Heart right ventricle (tissue), 16 donors: ENCODE data around the gene MASP1. TPM values are rescaled to one million over a fixed set of nuclear protein-coding genes. Genes with fewer than 3 reads are reported as not detected.

Experiments
- ATAC-seq, 8 donors: fragments of 200-7000 bp; cut with Tn5 transposase; one replicate each; pipeline ENCODE4 v1.9.1; 2020; ENCODE audit warnings: mild to moderate bottlenecking in 8 of 8, moderate library complexity in 8 of 8, moderate number of reproducible peaks in 1 of 8
- DNase-seq, 2 donors: peaks; one replicate each; pipeline ENCODE4 v3.0.0-alpha.2; 2020
- H3K27ac ChIP-seq, 10 donors: fragments of 200-600 bp; sonication (generic) in 2 of 10; one replicate each; pipeline versions ENCODE4 v1.5.0 to v1.8.0; 2020 to 2022; ENCODE audit warnings: mild to moderate bottlenecking in 3 of 10
- H3K27me3 ChIP-seq, 7 donors: fragments of 200-600 bp; one replicate each; pipeline ENCODE4 v1.8.0; 2021 to 2022; ENCODE audit warnings: mild to moderate bottlenecking in 2 of 7
- H3K36me3 ChIP-seq, 9 donors: fragments of 200-600 bp; sonication (generic) in 1 of 9; one replicate each; pipeline versions ENCODE4 v1.5.0 to v1.8.0; 2020 to 2022; ENCODE audit warnings: mild to moderate bottlenecking in 2 of 9
- H3K4me1 ChIP-seq, 9 donors: fragments of 200-600 bp; sonication (generic) in 1 of 9; one replicate each; pipeline versions ENCODE4 v1.5.0 to v1.8.0; 2020 to 2022; ENCODE audit warnings: mild to moderate bottlenecking in 4 of 9
- H3K4me3 ChIP-seq, 10 donors: fragments of 200-600 bp; sonication (generic) in 2 of 10; one replicate each; pipeline versions ENCODE4 v1.5.0 to v1.8.0; 2020 to 2022; ENCODE audit warnings: mild to moderate bottlenecking in 7 of 10, moderate library complexity in 2 of 10
- H3K9me3 ChIP-seq, 11 donors: fragments of 200-600 bp in 10 of 11; sonication (generic) in 2 of 11; one replicate each; pipeline versions ENCODE4 v1.5.0 to v1.8.0; 2013 to 2022; ENCODE audit warnings: mild to moderate bottlenecking in 2 of 11, control low read depth in 1 of 11, moderate library complexity in 1 of 11
- WGBS, 2 donors: extraction: QIAGEN DNeasy Blood & Tissue Kit; methylation state at CpG; one replicate each; pipeline ENCODE4 v1.1.7; 2013; ENCODE audit warnings: inconsistent platforms in 1 of 2; 5-methylcytosine and 5-hydroxymethylcytosine counted together
- intact Hi-C, 10 donors: fragments of 100-400 bp; cut with DNase I; formaldehyde crosslinking; loops; one replicate each; pipeline versions ENCODE4 v1.11.1 to v1.14.2; 2022
- polyA plus RNA-seq, 2 donors: library from polyadenylated mRNA; stranded (reverse); fragments of 200-250 nt; gene quantifications; one replicate each; pipeline ENCODE4 v1.2.3, GENCODE V29; 2013
- total RNA-seq, 10 donors: library from RNA; stranded (reverse); fragmentation: NEBNext Ultra II Directional in 3 of 10; extraction: Animal tissue kit (Norgen Biotek cat#: 25700) in 3 of 10; gene quantifications; one replicate each; pipeline versions ENCODE4 v1.2.1 to v1.2.4, GENCODE V29; 2021 to 2023
- TF ChIP-seq, protein P1 (sequence below), 9 donors: fragments of 200-600 bp; sonication (generic) in 2 of 9; IDR thresholded peaks; one replicate each; pipeline versions ENCODE4 v1.5.0 to v1.8.0; 2021 to 2022; ENCODE audit warnings: antibody characterized with exemption in 9 of 9, mild to moderate bottlenecking in 5 of 9, moderate library complexity in 1 of 9
- donor health status: Arrhythmogenic right ventricular cardiomyopathy.
- donor health status: ischemic (EF 13 %, LVEDD 7.1; RV severe dilation, severe dysfunction).
- donor health status: healthy with polysubstance abuse.
- donor health status: DM: no; HTN: yes; CAD: no.
- donor health status: DM: no; HTN: no; CAD: no.
- donor health status: ischemic (EF 25% LVEDD 6.9; RV normal size, moderate dysfunction).
- donor health status: ischemic (EF 25% LVEDD 5.7; RV mildly dilated, moderate dysfunction).
- donor health status: healthy.
- donor health status: DM: yes; HTN: yes; CAD: no.
- donor health status: Ischemic cardiomyopathy.
- donor health status: ischemic (EF 35%, LVEDD 5.7; RV mildly dilated, moderate dysfunction).
- donor health status: nonischemic (EF 11% LVEDD 7.7; RV severe dilation, severe dysfunction).
- donor health status: DM: yes; HTN: yes; CAD: no.
- donor health status: PGD.
- donor health status: ischemic (EF 29% LVEDD 5.4; RV normal size, mild dysfunction).
- donor health status: nonischemic (EF 23%, LVEDD 6.1; RV moderate dilation, normal function).

The MASP1 gene
- total and polyA plus RNA-seq, 12 donors, result 51.5 to 274 (median 211) TPM

DNA sequence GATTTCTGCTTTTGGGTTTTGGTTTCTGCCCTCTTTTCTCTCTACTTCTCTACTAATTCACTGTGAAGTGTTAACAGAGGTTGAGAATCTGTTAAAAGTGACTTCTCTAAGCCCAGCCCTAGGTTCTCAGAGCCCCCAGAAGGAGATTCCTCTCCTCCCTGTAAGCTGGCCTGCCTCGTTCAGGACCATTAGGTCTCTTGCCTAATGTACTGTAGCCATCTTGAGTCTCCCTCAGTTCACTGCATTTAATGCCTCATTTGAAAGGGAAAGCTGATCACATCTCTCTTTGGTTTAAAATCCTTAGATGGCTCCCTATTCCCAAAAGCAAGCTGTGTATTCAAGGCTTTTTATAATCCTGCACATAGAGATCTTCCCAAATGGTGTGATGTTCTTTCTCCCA is 77.9 kb downstream of the MASP1 start:
- 74 to 88% methylated on average over 1 of the region's 1 CpG for WGBS, 2 donors
- Histone ChIP-seq H3K36me3 (no peaks in the 10 kb centered on the region), H3K4me1 (peaks cover 5 to 43% (median 19%) of the 10 kb centered on the region in 9 donors), H3K4me3 (no peak overlapping the region), H3K27ac (peak overlapping the region in 3 of 10 donors; percentile 16 to 79 (median 64)), H3K9me3 (no peaks in the 10 kb centered on the region), H3K27me3 (no peaks in the 10 kb centered on the region)
- TF ChIP-seq, protein P1, sequence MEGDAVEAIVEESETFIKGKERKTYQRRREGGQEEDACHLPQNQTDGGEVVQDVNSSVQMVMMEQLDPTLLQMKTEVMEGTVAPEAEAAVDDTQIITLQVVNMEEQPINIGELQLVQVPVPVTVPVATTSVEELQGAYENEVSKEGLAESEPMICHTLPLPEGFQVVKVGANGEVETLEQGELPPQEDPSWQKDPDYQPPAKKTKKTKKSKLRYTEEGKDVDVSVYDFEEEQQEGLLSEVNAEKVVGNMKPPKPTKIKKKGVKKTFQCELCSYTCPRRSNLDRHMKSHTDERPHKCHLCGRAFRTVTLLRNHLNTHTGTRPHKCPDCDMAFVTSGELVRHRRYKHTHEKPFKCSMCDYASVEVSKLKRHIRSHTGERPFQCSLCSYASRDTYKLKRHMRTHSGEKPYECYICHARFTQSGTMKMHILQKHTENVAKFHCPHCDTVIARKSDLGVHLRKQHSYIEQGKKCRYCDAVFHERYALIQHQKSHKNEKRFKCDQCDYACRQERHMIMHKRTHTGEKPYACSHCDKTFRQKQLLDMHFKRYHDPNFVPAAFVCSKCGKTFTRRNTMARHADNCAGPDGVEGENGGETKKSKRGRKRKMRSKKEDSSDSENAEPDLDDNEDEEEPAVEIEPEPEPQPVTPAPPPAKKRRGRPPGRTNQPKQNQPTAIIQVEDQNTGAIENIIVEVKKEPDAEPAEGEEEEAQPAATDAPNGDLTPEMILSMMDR (IDR thresholded peaks at IDR 0.05), result no peak
- intact Hi-C loops, result loop anchor here in 1 of 10 donors (10.0 kb wide), 1 partner anchor 501 kb away; no protein-coding TSS in a partner anchor
- ATAC-seq (no peak), DNase-seq (no peak)

DNA sequence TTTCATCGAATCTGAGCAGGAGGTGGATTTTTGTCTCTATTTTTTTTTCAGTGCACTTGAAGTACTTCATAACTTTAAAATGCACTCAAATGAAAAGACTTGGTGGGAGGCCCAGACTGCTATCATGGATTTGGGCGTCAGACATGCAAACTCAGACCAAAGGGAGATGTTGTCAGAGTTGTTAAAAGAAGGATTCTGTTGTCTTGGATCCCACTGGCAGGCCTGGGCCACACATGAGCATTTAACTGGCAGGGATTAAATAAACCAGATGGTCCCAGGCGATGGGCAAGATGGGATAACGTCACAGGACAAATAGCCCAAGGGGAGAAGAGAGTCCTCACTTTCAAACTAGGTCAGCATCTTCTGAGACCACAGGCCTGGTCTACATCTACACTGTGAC is 78.8 kb downstream of the MASP1 start:
- intact Hi-C loops, result loop anchor here in 1 of 10 donors (10.0 kb wide), 1 partner anchor 502 kb away; no protein-coding TSS in a partner anchor
- peak; percentile 25 to 78 (median 57) for ATAC-seq

DNA sequence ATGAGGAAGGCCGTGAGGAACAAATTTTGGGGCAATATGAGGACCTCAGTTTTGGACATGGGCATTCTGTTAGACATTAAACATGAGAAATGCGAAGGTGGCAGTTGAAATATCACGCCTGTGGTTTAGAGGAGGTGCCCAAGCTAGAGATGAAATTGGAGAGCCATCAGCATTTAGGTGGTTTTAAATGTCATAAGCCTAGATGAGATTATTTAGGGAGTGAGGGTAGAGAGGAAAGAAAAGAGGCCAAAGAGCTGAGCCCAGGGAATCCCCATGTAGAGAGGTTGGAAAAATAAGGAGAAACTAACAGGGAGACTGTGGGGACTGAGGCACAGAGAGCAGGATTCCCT is 79.4 kb downstream of the MASP1 start:
- intact Hi-C loops, result loop anchor here in 1 of 10 donors (10.0 kb wide), 1 partner anchor 503 kb away; no protein-coding TSS in a partner anchor
- ATAC-seq (peak in 1 of 8 donors; percentile 4), DNase-seq (no peak)
- H3K4me1 ChIP-seq, result peaks cover 5 to 45% (median 27%) of the 10 kb centered on the region in 9 donors
- no peaks in the 10 kb centered on the region for H3K27me3 ChIP-seq
- no peak overlapping the region for H3K4me3 ChIP-seq
- TF ChIP-seq, protein P1 (IDR thresholded peaks at IDR 0.05), result no peak
- H3K27ac ChIP-seq, result peak overlapping the region in 6 of 10 donors; percentile 7 to 79 (median 62)
- H3K36me3 ChIP-seq, result no peaks in the 10 kb centered on the region
- WGBS, 2 donors, result 90 to 93% methylated on average over 3 of the region's 3 CpGs
- no peaks in the 10 kb centered on the region for H3K9me3 ChIP-seq

More for the DNA sequence above, 78.8 kb downstream of the MASP1 start:
- Histone ChIP-seq H3K4me3 (no peak overlapping the region), H3K9me3 (no peaks in the 10 kb centered on the region), H3K27me3 (no peaks in the 10 kb centered on the region), H3K4me1 (peaks cover 5 to 47% (median 27%) of the 10 kb centered on the region in 9 donors), H3K36me3 (no peaks in the 10 kb centered on the region), H3K27ac (peak overlapping the region in 6 of 10 donors; percentile 7 to 79 (median 62))
- TF ChIP-seq, protein P1 (IDR thresholded peaks at IDR 0.05), result no peak
- WGBS, 2 donors, result 60% methylated on average over 4 of the region's 4 CpGs
- peak in 1 of 2 donors; percentile 16 for DNase-seq

DNA sequence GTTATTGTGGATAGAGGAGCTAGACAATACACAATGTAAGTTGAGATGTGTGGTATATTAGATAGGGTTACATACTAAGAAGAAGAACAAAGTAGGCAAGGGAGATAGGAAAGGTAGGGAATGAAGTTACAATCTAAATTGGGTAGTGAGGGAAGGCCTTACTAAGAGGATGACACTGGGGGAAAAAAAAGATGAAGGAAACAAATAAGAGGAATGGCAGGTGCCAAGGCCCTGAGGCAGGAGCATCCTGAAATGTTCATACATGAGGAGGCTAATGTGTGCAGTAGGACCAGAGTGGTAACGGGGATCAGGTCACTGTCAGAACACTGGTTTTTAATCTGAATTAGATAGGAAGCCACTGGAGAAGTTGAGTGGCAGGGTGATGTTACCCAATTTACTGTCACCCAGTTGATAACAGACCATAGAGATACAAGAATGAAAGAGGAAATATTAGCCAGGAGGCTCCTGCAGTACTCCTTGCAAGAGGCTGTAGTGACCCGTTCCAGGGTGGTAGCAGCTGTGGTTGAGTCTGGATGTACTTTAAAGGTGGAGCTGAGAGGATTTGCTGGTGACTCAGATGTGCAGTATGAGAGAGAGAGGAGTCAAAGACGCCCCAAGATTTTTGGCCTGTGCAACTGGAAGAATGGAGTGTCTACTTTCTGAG is 79.9 kb downstream of the MASP1 start:
- H3K4me1 ChIP-seq, result peaks cover 5 to 45% (median 27%) of the 10 kb centered on the region in 9 donors
- TF ChIP-seq, protein P1 (IDR thresholded peaks at IDR 0.05), result no peak
- no peak for DNase-seq
- H3K36me3 ChIP-seq, result no peaks in the 10 kb centered on the region
- H3K27ac ChIP-seq, result peak overlapping the region in 4 of 10 donors; percentile 42 to 79 (median 62)
- no peak overlapping the region for H3K4me3 ChIP-seq
- intact Hi-C loops, result loop anchor here in 1 of 10 donors (10.0 kb wide), 1 partner anchor 503 kb away; no protein-coding TSS in a partner anchor
- WGBS, 2 donors, result 79 to 82% methylated on average over 3 of the region's 3 CpGs
- no peaks in the 10 kb centered on the region for H3K9me3 ChIP-seq
- peak in 4 of 8 donors; percentile 30 to 43 (median 38) for ATAC-seq
- no peaks in the 10 kb centered on the region for H3K27me3 ChIP-seq
